Ovary (tissue), 3 donors: ENCODE data around the gene SEMA5B.

Experiments used
- EP300 ChIP-seq: sonication (generic); formaldehyde crosslinking; IDR thresholded peaks from one replicate; pipeline ENCODE4 v1.6.1; 2017; ENCODE audit warnings: antibody characterized with exemption
- POLR2A ChIP-seq: fragments of 450-650 bp; IDR thresholded peaks from one replicate; pipeline ENCODE4 v1.6.1; 2017; ENCODE audit warnings: antibody characterized with exemption, mild to moderate bottlenecking, moderate library complexity
- TF ChIP-seq, protein P1 (sequence below), 3 donors: fragments of 450-650 bp in 2 of 3; fragments of 200-600 bp in 1 of 3; IDR thresholded peaks; one replicate each; pipeline versions ENCODE4 v1.5.1 to v1.8.0; 2016 to 2022; ENCODE audit warnings: antibody characterized with exemption in 3 of 3, mild to moderate bottlenecking in 1 of 3
- donor health status: DM: no; HTN: no; CAD: no.

DNA sequence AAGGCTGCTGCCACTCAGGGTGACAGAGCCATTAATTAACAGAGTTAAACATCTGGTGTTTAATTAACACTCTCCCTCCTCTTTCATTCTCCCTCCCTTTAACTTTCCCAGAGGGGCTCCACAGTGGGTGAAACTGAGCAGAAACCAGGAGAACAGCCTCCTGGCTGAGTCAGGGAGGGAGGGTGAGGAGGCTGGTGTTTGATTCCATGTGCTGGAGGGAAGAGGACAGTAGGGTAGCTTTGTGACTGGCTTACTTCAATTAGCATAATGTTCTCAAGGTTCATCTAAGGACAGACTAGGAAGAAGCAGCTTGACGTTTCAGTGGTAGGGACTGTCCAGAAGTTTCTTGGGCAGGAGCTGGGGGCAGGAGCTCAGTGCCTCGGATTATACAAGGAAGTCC lies 62.8 kb downstream of the SEMA5B start:
- no peak for TF ChIP-seq POLR2A
- TF ChIP-seq, protein P1, sequence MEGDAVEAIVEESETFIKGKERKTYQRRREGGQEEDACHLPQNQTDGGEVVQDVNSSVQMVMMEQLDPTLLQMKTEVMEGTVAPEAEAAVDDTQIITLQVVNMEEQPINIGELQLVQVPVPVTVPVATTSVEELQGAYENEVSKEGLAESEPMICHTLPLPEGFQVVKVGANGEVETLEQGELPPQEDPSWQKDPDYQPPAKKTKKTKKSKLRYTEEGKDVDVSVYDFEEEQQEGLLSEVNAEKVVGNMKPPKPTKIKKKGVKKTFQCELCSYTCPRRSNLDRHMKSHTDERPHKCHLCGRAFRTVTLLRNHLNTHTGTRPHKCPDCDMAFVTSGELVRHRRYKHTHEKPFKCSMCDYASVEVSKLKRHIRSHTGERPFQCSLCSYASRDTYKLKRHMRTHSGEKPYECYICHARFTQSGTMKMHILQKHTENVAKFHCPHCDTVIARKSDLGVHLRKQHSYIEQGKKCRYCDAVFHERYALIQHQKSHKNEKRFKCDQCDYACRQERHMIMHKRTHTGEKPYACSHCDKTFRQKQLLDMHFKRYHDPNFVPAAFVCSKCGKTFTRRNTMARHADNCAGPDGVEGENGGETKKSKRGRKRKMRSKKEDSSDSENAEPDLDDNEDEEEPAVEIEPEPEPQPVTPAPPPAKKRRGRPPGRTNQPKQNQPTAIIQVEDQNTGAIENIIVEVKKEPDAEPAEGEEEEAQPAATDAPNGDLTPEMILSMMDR (IDR thresholded peaks at IDR 0.05) = no peak
- no peak for TF ChIP-seq EP300
